SHP77 (cell line): ENCODE results near the gene MAGED1.
"Not testable (repeated sequence)": the region's sequence is repeated elsewhere in the genome, so short reads cannot be mapped to it uniquely, and the experiment has no call there.

Source experiments
- DNase-seq, 2 experiments: peaks; one replicate each; lab custom pipeline; 2025; lab: John Stamatoyannopoulos, UW

The MAGED1 gene

GRCh38 chrX:51894697-51895336 is 1.4 kb downstream of the MAGED1 start:
- DNase-seq: peak in 1 of 2 experiments; percentile 18

DNA sequence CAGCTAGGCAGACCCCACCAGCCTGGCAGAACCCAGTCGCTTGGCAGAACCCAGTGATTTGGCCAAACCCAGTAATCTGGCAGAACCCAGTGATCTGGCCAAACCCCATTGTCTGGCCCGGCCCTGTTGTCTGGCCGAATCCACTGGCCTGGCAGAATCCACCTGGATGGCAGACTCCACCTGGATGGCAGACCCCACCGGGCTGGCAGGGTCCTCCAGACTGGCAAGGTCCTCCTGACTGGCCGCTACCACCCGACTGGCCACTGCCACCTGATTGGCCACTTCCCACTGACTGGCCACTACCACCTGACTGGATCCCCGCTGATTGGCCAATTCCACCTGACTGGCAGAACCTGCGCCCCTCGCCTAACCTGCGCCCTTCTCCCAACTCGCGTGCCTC is 3.2 kb downstream of the MAGED1 start:
- DNase-seq: no peak

DNA sequence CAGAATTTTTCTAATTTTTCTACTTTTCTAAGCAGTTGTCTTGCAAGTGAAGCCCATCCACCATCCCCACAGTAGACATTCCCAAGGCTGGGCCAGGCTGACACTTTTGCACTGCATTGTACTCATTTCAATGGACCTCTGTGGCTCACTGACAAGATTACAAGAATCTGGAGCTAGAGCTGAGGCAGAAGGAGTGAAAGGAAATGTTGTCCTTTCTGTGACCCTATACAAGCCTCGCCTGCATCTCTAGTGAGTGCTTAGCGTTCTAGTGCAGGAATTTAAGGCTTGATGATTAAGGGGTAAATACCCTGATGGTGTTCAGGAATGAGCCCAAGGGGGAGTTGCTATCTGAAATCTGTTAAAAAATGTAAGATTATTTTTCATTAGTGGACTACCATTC is 6.3 kb downstream of the MAGED1 start:
- no peak for DNase-seq

DNA sequence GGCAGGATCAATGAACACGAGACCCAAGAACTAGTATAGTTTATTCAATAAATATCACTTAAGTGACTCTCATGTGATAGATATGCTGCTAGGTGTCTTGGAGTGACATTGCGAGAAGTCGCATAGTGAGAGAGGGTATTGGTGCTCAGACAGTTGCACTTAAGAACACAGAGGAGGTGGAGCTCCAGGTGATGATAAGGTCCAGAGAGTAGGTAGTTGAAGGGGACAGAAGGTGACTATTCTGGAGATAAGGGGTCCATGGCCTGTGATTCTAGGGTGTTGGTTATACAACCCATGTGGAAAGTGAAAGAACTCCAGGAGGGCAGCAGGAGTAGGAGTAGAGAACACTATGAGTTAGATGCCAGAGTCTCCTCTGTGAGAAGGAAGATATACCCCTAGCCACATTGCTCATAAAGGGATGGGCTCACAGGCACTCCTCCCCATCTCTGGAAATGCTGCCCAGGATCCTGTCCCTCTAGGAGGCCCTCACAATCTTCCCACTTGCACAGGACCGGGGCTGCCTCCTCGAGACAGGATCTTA is 9.2 kb downstream of the MAGED1 start:
- no peak for DNase-seq

- DNase-seq: not testable (repeated sequence)
These were observed 11.7 kb downstream of the MAGED1 start for GRCh38 chrX:51905152-51905551.

- DNase-seq: no peak
These were observed 12.3 kb downstream of the MAGED1 start for GRCh38 chrX:51905711-51906110.

DNA sequence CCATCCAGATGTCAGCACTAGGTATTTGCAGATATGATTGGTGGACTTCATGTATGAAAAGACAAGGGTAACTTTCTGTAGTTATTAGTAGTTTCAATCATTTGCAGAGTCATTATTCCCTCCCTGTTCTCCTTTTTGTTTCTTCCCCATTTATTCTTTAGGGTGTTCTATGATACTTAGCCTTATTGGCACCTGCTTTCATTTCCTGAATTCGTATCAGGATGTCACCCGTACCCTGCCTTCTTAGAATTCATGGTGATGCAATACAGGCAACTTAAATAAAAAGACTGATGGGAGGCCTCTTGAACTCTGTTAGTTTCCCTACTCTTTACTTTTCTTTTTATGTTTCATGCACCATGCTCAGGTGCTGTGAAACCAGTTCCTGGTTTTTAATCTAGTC is 24.2 kb downstream of the MAGED1 start:
- DNase-seq: no peak

DNA sequence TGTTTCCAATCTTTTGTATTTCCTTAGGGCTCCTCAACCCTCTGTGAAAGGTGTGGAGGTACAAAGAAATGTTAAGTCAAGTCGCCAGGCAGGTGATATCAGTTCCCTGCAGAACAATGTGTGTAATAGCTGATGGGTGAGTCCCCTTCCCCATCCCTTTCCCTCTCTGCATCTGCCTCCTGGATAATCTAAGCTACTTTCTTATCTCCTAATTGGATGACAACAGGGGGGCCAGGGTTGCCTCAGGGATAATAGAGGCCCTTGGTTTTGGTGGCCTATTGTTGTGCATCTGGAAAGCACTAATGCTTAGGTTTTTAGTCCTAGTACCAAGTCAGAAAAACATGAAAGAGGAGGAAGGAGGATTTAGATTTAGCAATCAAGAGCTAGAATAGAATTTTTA is 29.1 kb downstream of the MAGED1 start:
- no peak for DNase-seq

DNA sequence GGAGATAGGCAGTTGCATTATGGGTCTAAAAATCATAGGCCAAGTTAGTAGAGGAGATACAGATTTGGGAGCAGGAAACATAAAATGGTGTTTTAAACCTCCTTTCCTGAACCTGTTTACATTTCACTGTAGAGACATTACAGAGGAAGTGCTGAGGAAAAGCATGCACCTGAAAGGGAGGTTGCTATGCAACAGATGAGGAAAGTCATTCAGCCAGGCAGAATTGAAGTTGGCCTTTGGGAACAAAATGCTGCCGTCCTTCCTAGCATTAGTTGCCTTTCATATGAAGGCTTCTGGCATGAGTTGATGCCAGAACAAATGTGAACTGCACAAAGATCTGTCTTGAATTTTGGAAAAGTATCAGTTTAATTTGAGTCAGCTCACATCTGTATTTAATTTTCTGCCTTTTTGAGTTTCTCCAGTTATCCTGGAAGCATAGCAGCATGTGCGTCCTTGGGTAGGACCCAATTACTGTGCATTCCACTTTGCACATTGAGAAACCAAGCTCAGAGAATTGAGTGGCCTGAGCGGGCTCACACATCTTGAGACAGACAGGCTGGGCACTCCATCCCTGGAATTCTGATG is 38.2 kb downstream of the MAGED1 start:
- DNase-seq: no peak
